Cardiac fibroblast (primary cell): ENCODE measurements around the gene HOXC5.

Source experiments
- DNase-seq, 2 donors: peaks; one replicate each; pipeline versions ENCODE4 v3.0.0 to v3.0.0-alpha.2; 2010; ENCODE audit warnings: low read depth in 2 of 2
- H3K4me3 ChIP-seq, 2 donors: replicated peaks in 1 of 2; 1 replicate in 1 of 2; 2 replicates in 1 of 2; pipeline ENCODE4 v1.5.1; 2011; ENCODE audit warnings: low read depth in 2 of 2, low read length in 2 of 2, mild to moderate bottlenecking in 2 of 2, moderate library complexity in 1 of 2
- CTCF ChIP-seq: IDR thresholded peaks from one replicate; pipeline ENCODE4 v1.5.1; 2011; ENCODE audit warnings: low read depth, mild to moderate bottlenecking, low read length, inconsistent platforms

Gene HOXC5

GRCh38 chr12:54012631-54013409 is 20.0 kb upstream of the HOXC5 start:
- TF ChIP-seq CTCF = no peak
- DNase-seq = no peak
- H3K4me3 ChIP-seq = no peak overlapping the region

- DNase-seq = no peak
- TF ChIP-seq CTCF = no peak
- no peak overlapping the region for H3K4me3 ChIP-seq
Measured at GRCh38 chr12:54014377-54015017, 18.4 kb upstream of the HOXC5 start.

- no peak overlapping the region for H3K4me3 ChIP-seq
- TF ChIP-seq CTCF = no peak
- no peak for DNase-seq
Measured at GRCh38 chr12:54015018-54015931, 17.6 kb upstream of the HOXC5 start.

- no peak overlapping the region for H3K4me3 ChIP-seq
- DNase-seq = no peak
- TF ChIP-seq CTCF = no peak
Measured at GRCh38 chr12:54016051-54016450, 16.8 kb upstream of the HOXC5 start.

GRCh38 chr12:54016478-54016964 is 16.3 kb upstream of the HOXC5 start:
- TF ChIP-seq CTCF = no peak
- no peak overlapping the region for H3K4me3 ChIP-seq
- DNase-seq = no peak

GRCh38 chr12:54017027-54017788 is 15.6 kb upstream of the HOXC5 start:
- DNase-seq = no peak
- H3K4me3 ChIP-seq = peak overlapping the region in 1 of 2 donors; percentile 27

More at GRCh38 chr12:54017027-54017788, 15.6 kb upstream of the HOXC5 start:
- TF ChIP-seq CTCF = no peak
